Measurements from ENCODE around the gene RBMS2.

Gene RBMS2

DNA sequence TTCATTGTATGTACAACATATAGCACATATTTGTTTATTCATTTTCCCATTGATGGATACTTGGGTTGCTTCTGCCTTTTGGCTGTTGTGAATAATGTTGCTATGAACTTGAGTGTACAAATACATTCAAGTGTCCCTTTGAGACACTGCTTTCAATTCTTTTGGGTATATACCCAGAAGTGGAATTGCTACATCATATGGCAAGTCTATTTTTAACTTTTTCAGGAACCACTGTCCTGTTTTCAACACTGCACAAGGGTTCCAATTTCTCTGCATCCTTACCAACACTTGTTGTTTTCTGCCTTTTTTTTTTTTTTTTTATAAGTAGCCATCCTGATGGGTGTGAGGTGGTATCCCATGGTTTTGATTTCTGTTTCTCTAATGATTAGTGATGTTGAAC is 15.9 kb downstream of the RBMS2 start:
- Histone ChIP-seq H3K9me3 (ENCODE audit: control insufficient read depth, low read length) (no peaks in the 10 kb centered on the region), H3K4me1 (ENCODE audit: control insufficient read depth, insufficient read depth, low read length, poor library complexity, severe bottlenecking) (no peaks in the 10 kb centered on the region), H3K36me3 (ENCODE audit: control insufficient read depth, insufficient read depth, low read length) (no peaks in the 10 kb centered on the region), H3K27ac (ENCODE audit: insufficient read depth, low read length, poor library complexity, severe bottlenecking) (no peak overlapping the region), H3K4me3 (ENCODE audit: insufficient read depth, low read depth, low read length, poor library complexity, severe bottlenecking) (no peak overlapping the region), H3K27me3 (replicated peaks; ENCODE audit: control insufficient read depth, insufficient read depth, low read length, poor library complexity, severe bottlenecking) (no peaks in the 10 kb centered on the region)
- no peak for DNase-seq

DNA sequence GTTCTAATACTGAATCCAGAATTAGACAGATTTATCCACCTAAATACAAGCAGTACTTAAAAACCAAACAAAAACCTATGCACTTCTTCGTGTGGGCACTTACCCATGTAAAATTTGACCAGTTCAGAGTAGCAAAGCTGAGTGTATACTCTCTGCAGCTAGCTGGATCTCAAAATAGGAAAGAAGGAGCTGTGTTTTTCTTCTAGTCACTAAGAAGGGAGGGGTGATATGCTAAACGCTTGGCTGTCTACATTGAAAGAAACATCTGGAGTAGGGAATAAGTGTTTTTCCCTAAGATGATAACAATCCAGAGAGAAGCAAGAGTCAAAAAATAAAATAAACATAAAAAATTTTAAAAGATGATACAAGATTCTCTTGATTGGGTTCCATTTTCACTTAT is 20.0 kb downstream of the RBMS2 start:
- no peaks in the 10 kb centered on the region for H3K9me3 ChIP-seq (ENCODE audit: control insufficient read depth, low read length)
- no peak overlapping the region for H3K27ac ChIP-seq (ENCODE audit: insufficient read depth, low read length, poor library complexity, severe bottlenecking)
- no peaks in the 10 kb centered on the region for H3K4me1 ChIP-seq (ENCODE audit: control insufficient read depth, insufficient read depth, low read length, poor library complexity, severe bottlenecking)
- H3K4me3 ChIP-seq (ENCODE audit: insufficient read depth, low read depth, low read length, poor library complexity, severe bottlenecking) = no peak overlapping the region
- H3K36me3 ChIP-seq (ENCODE audit: control insufficient read depth, insufficient read depth, low read length) = no peaks in the 10 kb centered on the region
- no peaks in the 10 kb centered on the region for H3K27me3 ChIP-seq (replicated peaks; ENCODE audit: control insufficient read depth, insufficient read depth, low read length, poor library complexity, severe bottlenecking)
- DNase-seq = no peak

DNA sequence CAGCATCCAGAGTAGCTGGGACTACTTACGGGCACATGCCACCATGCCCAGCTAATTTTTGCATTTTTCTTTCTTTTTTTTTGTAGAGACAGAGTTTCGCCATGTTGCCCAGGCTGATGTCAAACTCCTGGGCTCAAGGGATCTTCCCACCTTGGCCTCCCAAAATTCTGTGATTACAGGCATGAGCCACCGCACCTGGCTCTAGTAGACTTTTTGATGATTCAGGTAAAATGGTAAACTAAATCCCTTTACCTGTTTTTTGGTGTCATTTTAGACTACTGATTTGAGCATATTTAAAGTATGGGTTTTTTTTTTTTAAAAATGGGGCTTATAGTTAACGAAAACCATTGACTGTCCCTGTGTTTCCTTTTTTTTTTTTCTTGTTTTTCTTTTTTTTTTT is 20.5 kb downstream of the RBMS2 start:
- no peak overlapping the region for H3K4me3 ChIP-seq (ENCODE audit: insufficient read depth, low read depth, low read length, poor library complexity, severe bottlenecking)
- no peak overlapping the region for H3K27ac ChIP-seq (ENCODE audit: insufficient read depth, low read length, poor library complexity, severe bottlenecking)
- H3K4me1 ChIP-seq (ENCODE audit: control insufficient read depth, insufficient read depth, low read length, poor library complexity, severe bottlenecking) = no peaks in the 10 kb centered on the region
- H3K9me3 ChIP-seq (ENCODE audit: control insufficient read depth, low read length) = no peaks in the 10 kb centered on the region
- DNase-seq = no peak
- H3K36me3 ChIP-seq (ENCODE audit: control insufficient read depth, insufficient read depth, low read length) = no peaks in the 10 kb centered on the region
- H3K27me3 ChIP-seq (replicated peaks; ENCODE audit: control insufficient read depth, insufficient read depth, low read length, poor library complexity, severe bottlenecking) = no peaks in the 10 kb centered on the region

DNA sequence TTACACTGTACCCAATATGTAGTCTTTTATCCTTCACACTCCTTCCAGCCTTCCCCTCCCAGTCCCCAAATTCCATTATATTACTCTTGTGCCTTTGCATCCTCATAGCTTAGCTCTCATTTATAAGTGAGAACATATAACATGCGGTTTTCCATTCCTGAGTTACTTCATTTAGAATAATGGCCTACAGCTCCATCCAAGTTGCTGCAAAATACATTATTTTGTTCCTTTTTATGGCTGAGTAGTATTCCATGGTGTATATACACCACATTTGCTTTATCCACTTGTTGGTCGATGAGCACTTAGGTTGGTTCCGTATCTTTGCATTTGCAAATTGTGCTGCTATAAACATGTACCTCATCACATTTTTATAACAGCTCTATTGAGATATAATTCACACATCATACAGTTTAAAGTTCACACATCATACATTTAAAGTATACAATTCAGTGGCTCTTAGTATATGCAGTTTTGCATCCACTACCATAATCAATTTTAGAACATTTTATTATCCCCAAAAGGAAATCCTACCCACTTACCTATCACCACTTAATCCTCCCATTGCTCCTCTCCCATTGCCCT is 23.5 kb downstream of the RBMS2 start:
- Histone ChIP-seq H3K4me3 (ENCODE audit: insufficient read depth, low read depth, low read length, poor library complexity, severe bottlenecking) (no peak overlapping the region), H3K27me3 (replicated peaks; ENCODE audit: control insufficient read depth, insufficient read depth, low read length, poor library complexity, severe bottlenecking) (no peaks in the 10 kb centered on the region), H3K9me3 (ENCODE audit: control insufficient read depth, low read length) (no peaks in the 10 kb centered on the region), H3K27ac (ENCODE audit: insufficient read depth, low read length, poor library complexity, severe bottlenecking) (no peak overlapping the region), H3K4me1 (ENCODE audit: control insufficient read depth, insufficient read depth, low read length, poor library complexity, severe bottlenecking) (no peaks in the 10 kb centered on the region), H3K36me3 (ENCODE audit: control insufficient read depth, insufficient read depth, low read length) (no peaks in the 10 kb centered on the region)
- no peak for DNase-seq

DNA sequence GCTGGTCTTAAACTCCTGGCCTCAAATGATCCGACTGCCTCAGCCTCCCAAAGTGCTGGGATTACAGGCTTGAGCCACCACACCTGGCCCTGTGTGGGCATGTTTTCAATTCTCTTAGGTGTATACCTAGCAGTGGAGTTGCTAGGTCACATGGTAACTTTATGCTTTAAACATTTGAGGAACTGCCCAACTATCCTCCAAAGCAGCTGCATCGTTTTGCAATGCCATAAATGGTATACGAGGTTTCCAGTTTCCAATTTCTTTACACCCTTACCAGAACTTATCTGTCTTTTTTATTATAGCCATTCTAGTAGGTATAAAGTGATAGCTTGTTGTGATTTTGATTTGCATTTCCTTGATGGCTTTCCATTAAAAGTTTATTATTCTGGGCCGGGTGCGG is 25.1 kb downstream of the RBMS2 start:
- DNase-seq = no peak
- H3K36me3 ChIP-seq (ENCODE audit: control insufficient read depth, insufficient read depth, low read length) = no peaks in the 10 kb centered on the region
- H3K4me3 ChIP-seq (ENCODE audit: insufficient read depth, low read depth, low read length, poor library complexity, severe bottlenecking) = no peak overlapping the region
- H3K4me1 ChIP-seq (ENCODE audit: control insufficient read depth, insufficient read depth, low read length, poor library complexity, severe bottlenecking) = no peaks in the 10 kb centered on the region
- H3K9me3 ChIP-seq (ENCODE audit: control insufficient read depth, low read length) = no peaks in the 10 kb centered on the region
- no peak overlapping the region for H3K27ac ChIP-seq (ENCODE audit: insufficient read depth, low read length, poor library complexity, severe bottlenecking)
- H3K27me3 ChIP-seq (replicated peaks; ENCODE audit: control insufficient read depth, insufficient read depth, low read length, poor library complexity, severe bottlenecking) = no peaks in the 10 kb centered on the region

DNA sequence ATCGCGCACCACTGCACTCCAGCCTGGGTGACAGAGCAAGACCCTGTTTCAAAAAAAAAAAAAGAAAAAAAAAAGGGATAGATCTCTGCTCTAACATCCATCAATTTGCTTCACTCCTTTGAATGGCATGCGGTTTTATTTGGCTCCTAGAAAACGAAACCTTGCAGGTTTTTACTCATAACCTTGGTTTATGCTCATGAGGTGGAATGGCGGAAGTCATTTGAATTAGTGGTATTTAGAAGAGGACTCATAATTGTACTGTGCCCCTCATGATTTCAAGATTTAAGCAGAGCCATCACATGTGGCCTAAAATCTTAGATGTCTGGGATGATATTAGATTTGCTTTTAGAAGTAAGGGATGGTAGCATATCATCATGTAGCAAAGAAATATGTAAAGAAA is 29.4 kb downstream of the RBMS2 start:
- no peak overlapping the region for H3K27ac ChIP-seq (ENCODE audit: insufficient read depth, low read length, poor library complexity, severe bottlenecking)
- no peaks in the 10 kb centered on the region for H3K36me3 ChIP-seq (ENCODE audit: control insufficient read depth, insufficient read depth, low read length)
- H3K4me1 ChIP-seq (ENCODE audit: control insufficient read depth, insufficient read depth, low read length, poor library complexity, severe bottlenecking) = no peaks in the 10 kb centered on the region
- H3K27me3 ChIP-seq (replicated peaks; ENCODE audit: control insufficient read depth, insufficient read depth, low read length, poor library complexity, severe bottlenecking) = no peaks in the 10 kb centered on the region
- DNase-seq = no peak
- no peaks in the 10 kb centered on the region for H3K9me3 ChIP-seq (ENCODE audit: control insufficient read depth, low read length)
- no peak overlapping the region for H3K4me3 ChIP-seq (ENCODE audit: insufficient read depth, low read depth, low read length, poor library complexity, severe bottlenecking)

DNA sequence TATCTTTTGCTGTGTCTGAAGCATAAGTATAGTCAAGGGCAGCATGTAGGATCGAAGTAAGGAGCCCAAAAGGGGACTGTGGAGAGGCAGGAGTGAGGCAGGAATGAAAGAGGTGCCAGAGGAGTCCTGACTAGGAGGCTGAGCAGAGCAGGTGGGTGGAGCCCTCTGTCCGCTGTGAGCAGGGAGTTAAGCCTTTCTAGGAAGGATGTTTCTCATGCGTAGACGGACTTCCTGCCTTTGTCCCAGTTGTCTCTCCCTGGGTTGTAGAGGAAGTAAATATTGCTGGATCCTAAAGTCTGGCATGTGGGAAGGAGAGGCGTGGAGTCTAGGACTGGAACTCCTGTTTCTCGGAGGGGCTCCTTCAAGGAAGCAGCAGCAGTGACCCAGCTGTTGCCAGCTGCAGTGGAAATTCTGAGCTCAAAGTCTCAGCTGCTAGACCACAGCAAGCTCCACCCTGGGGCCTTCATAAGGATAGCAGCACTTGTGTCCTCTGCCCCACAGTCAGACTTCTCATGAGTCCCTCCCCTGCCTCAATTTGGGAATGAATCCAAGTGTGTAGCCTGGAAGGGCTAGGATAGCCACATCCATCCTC is 44.0 kb downstream of the RBMS2 start:
- Histone ChIP-seq H3K4me1 (ENCODE audit: control insufficient read depth, insufficient read depth, low read length, poor library complexity, severe bottlenecking) (peaks cover 8% of the 10 kb centered on the region), H3K4me3 (ENCODE audit: insufficient read depth, low read depth, low read length, poor library complexity, severe bottlenecking) (no peak overlapping the region), H3K27ac (ENCODE audit: insufficient read depth, low read length, poor library complexity, severe bottlenecking) (no peak overlapping the region), H3K9me3 (ENCODE audit: control insufficient read depth, low read length) (no peaks in the 10 kb centered on the region), H3K36me3 (ENCODE audit: control insufficient read depth, insufficient read depth, low read length) (no peaks in the 10 kb centered on the region), H3K27me3 (replicated peaks; ENCODE audit: control insufficient read depth, insufficient read depth, low read length, poor library complexity, severe bottlenecking) (no peaks in the 10 kb centered on the region)
- no peak for DNase-seq

DNA sequence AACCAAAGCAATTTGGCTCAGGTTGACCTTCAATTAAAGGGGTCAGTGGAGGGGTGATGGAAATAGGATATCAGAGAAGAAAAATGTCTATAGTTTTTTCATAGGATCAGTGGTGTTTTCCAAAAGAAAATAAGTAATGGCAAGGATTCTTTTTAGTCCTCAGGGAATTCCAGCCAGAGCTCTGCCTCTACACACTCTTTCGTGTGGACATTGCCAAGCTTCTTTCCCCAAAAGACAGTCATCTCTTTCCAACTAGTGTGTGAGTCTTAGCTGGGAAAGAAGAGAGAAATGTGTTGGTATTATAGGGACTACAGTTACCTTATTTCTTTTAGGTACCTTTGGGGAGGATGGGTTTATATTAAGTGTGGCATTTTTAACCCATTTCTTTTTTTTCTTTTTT is 46.5 kb downstream of the RBMS2 start:
- no peak for DNase-seq
- no peak overlapping the region for H3K4me3 ChIP-seq (ENCODE audit: insufficient read depth, low read depth, low read length, poor library complexity, severe bottlenecking)

DNA sequence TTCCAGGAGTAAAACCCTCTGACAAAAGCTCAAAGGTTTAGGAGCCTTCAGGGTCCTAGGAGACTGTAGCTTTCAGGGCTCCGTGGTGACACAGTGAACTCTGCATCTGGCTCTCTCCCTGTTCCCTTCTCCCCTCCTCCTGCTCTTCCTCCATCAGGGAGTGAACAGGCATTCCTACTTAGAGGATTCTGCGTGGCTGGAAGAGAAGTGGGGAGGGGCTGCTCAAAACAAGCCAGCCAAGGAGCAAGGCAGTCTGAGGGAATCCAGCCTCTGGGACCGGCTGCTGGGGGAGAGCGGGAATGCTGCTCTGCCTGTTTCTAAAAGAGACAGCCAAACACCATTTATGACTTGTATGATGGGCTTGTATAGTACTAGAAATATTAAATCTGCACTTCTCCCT is 49.5 kb downstream of the RBMS2 start:
- Histone ChIP-seq H3K4me3 (ENCODE audit: insufficient read depth, low read depth, low read length, poor library complexity, severe bottlenecking) (no peak overlapping the region), H3K36me3 (ENCODE audit: control insufficient read depth, insufficient read depth, low read length) (no peaks in the 10 kb centered on the region)

More for the DNA sequence above, 46.5 kb downstream of the RBMS2 start:
- Histone ChIP-seq H3K4me1 (ENCODE audit: control insufficient read depth, insufficient read depth, low read length, poor library complexity, severe bottlenecking) (peaks cover 10% of the 10 kb centered on the region), H3K27ac (ENCODE audit: insufficient read depth, low read length, poor library complexity, severe bottlenecking) (no peak overlapping the region), H3K27me3 (replicated peaks; ENCODE audit: control insufficient read depth, insufficient read depth, low read length, poor library complexity, severe bottlenecking) (no peaks in the 10 kb centered on the region), H3K36me3 (ENCODE audit: control insufficient read depth, insufficient read depth, low read length) (no peaks in the 10 kb centered on the region), H3K9me3 (ENCODE audit: control insufficient read depth, low read length) (no peaks in the 10 kb centered on the region)

DNA sequence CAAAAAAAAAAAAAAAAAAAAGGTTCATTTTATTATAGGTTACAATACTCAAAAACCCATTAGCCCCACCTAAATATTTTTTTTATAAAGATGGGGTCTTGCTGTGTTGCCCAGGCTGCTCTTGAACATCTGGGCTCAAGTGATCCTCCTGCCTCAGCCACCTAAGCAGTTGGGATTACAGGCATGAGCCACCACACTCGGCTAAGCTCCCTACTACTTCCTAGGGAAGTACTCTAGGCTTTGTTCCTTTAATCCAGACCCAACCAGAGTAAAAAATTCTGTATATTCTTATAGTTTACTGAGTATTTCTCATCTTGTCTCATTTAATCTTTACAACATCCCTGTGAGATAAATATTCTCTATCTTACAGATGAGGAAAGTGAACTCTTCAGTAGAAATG is 50.7 kb downstream of the RBMS2 start:
- Histone ChIP-seq H3K27me3 (replicated peaks; ENCODE audit: control insufficient read depth, insufficient read depth, low read length, poor library complexity, severe bottlenecking) (no peaks in the 10 kb centered on the region), H3K9me3 (ENCODE audit: control insufficient read depth, low read length) (no peaks in the 10 kb centered on the region), H3K27ac (ENCODE audit: insufficient read depth, low read length, poor library complexity, severe bottlenecking) (no peak overlapping the region), H3K4me3 (ENCODE audit: insufficient read depth, low read depth, low read length, poor library complexity, severe bottlenecking) (no peak overlapping the region), H3K4me1 (ENCODE audit: control insufficient read depth, insufficient read depth, low read length, poor library complexity, severe bottlenecking) (peaks cover 10% of the 10 kb centered on the region), H3K36me3 (ENCODE audit: control insufficient read depth, insufficient read depth, low read length) (no peaks in the 10 kb centered on the region)
- no peak for DNase-seq

More for the DNA sequence above, 49.5 kb downstream of the RBMS2 start:
- Histone ChIP-seq H3K4me1 (ENCODE audit: control insufficient read depth, insufficient read depth, low read length, poor library complexity, severe bottlenecking) (peaks cover 10% of the 10 kb centered on the region), H3K27ac (ENCODE audit: insufficient read depth, low read length, poor library complexity, severe bottlenecking) (no peak overlapping the region), H3K27me3 (replicated peaks; ENCODE audit: control insufficient read depth, insufficient read depth, low read length, poor library complexity, severe bottlenecking) (no peaks in the 10 kb centered on the region), H3K9me3 (ENCODE audit: control insufficient read depth, low read length) (no peaks in the 10 kb centered on the region)
- DNase-seq = no peak
